Measurements from ENCODE around the gene ZNF292. TPM values are rescaled to one million over a fixed set of nuclear protein-coding genes. Genes with fewer than 3 reads are reported as not detected.
"Not testable (repeated sequence)": the region's sequence is repeated elsewhere in the genome, so short reads cannot be mapped to it uniquely, and the experiment has no call there.

The ZNF292 gene
- total RNA-seq, 2 donors from 2014 or later: 19.0 to 19.7 TPM

GRCh38 chr6:87297119-87297518, 141.8 kb downstream of the ZNF292 start:
- no peak for TF ChIP-seq CTCF (IDR thresholded peaks at IDR 0.05)
- Histone ChIP-seq H3K9me3 (no peaks in the 10 kb centered on the region), H3K4me3 (no peak overlapping the region), H3K27me3 (no peaks in the 10 kb centered on the region), H3K27ac (no peak overlapping the region), H3K4me1 (no peaks in the 10 kb centered on the region), H3K36me3 (no peaks in the 10 kb centered on the region)
- no peak for DNase-seq (ENCODE audit: low spot score)

GRCh38 chr6:87301277-87301676, 145.9 kb downstream of the ZNF292 start:
- H3K9me3 ChIP-seq; H3K4me3 ChIP-seq; H3K4me1 ChIP-seq; H3K27me3 ChIP-seq; H3K27ac ChIP-seq; H3K36me3 ChIP-seq; DNase-seq (ENCODE audit: low spot score): not testable (repeated sequence)

GRCh38 chr6:87308970-87309369, 153.6 kb downstream of the ZNF292 start:
- no peaks in the 10 kb centered on the region for H3K4me1 ChIP-seq
- H3K27me3 ChIP-seq: no peaks in the 10 kb centered on the region
- no peak for TF ChIP-seq CTCF (IDR thresholded peaks at IDR 0.05)
- DNase-seq (ENCODE audit: low spot score): no peak
- no peak overlapping the region for H3K4me3 ChIP-seq
- no peaks in the 10 kb centered on the region for H3K36me3 ChIP-seq
- no peaks in the 10 kb centered on the region for H3K9me3 ChIP-seq
- no peak overlapping the region for H3K27ac ChIP-seq

GRCh38 chr6:87312860-87313259, 157.5 kb downstream of the ZNF292 start:
- Histone ChIP-seq H3K9me3 (no peaks in the 10 kb centered on the region), H3K27ac (no peak overlapping the region), H3K36me3 (no peaks in the 10 kb centered on the region), H3K27me3 (no peaks in the 10 kb centered on the region), H3K4me3 (no peak overlapping the region), H3K4me1 (no peaks in the 10 kb centered on the region)
- TF ChIP-seq CTCF (IDR thresholded peaks at IDR 0.05): no peak
- no peak for DNase-seq (ENCODE audit: low spot score)

Other genes starting within 250 kb of the ZNF292 start
- not detected for gene HTR1E, start 218.0 kb upstream of the ZNF292 start, total RNA-seq
- under 1 TPM in 1 of 2 donors, not detected in 1; 0.52 TPM for gene CGA, start 60.5 kb upstream of the ZNF292 start, total RNA-seq
- 10 to 100 TPM in 1 of 2 donors, 1 to 10 TPM in 1; 8.0 to 12.1 TPM for gene SMIM8, start 167.0 kb downstream of the ZNF292 start, total RNA-seq
- not detected for gene GJB7, start 173.7 kb downstream of the ZNF292 start, total RNA-seq
- 1 to 10 TPM; 1.5 TPM for gene C6orf163, start 189.2 kb downstream of the ZNF292 start, total RNA-seq